HG03103 (cell line): ENCODE results near the gene ATXN1.

Source experiments
- ATAC-seq: cut with Tn5 transposase; IDR thresholded peaks from one replicate; pipeline ENCODE4 v1.9.1; 2021; ENCODE audit warnings: low read depth; ENCODE audit not compliant: unreplicated experiment

Gene ATXN1

DNA sequence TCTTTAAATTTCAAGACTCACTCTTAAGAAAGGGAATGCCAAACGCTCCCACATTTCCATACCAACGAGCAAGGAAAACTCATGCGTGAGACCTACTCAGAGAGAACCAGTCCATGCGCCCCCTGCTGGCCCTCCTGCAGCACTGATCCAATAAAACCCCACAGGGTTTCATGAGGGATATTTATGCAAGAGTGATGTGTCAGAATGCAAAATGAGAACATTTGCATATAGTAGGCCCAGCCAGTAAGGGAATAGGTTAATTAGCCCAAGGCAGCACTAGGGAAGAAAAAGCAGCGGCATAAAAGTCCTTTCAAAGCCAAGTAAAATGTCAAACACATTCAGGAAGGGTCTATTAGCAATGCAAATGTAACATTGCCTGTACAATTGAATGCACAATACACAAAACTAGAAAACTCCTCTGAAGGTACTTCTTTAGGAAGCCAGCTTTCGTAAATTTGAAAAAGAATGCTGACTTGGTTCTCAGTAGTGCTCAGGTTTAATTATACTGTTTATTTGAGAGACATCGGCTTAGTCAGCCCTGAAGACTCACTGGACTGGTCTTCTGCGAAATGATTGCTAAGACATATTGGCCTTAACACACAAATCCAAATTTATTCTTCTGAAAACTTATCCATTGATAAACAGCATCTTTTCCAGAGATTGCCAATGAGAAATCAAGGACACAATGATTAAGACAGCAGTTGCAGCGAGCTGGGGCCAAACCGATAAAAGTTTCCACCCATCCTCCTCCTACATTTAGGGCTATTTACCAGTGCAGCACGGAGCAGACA, 429.7 kb downstream of the ATXN1 start:
- ATAC-seq = peak; percentile 32

- no peak for ATAC-seq
Observed at GRCh38 chr6:16329233-16329632, 432.0 kb downstream of the ATXN1 start.

DNA sequence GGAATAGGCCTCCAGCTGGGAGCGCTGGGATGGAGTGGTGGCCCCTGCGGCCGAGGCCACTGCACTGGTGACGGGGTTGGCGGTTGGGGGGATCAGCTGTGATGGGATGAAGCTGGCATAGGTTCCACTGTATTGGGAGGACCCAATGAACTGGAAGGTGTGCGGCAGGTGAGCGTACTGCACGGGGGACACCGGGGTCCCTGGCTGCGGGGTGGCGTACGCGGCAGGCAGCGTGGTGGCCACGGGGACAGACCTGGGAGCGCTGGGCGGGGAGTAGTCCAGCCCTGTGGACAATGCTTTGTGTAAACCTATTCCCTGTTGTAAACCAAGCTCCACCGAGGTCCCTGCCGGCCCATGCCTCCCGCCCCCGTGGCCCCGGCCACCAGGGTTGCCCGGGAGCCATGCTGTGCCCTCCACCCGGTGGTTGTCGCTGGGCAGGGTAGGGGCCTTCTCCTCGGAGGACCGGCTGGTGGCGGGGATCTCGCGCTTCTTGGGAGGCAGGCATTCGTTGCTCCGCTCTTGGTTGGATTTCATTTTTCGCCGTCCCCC, 433.4 kb downstream of the ATXN1 start:
- no peak for ATAC-seq

GRCh38 chr6:16326971-16327776, 434.1 kb downstream of the ATXN1 start:
- no peak for ATAC-seq

DNA sequence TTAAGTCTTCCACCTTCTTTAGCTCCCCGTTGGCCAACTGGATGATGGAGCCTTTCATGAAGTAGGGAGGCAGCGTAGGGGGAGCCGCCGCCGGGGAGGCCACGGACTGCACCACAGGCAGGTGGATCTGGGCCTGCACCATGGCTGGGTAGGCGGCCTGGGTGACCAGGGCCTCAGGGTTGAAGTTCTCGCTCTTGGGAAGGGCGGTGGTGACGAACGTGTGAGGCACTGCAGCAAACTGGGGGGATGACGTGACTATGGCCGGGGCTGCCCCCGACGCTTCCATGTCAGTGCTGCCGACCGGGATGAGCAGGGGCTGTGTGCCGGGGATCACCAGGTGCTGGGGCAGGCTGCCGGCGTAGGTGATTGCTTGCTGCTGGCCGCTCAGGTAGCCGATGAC, 434.7 kb downstream of the ATXN1 start:
- no peak for ATAC-seq

DNA sequence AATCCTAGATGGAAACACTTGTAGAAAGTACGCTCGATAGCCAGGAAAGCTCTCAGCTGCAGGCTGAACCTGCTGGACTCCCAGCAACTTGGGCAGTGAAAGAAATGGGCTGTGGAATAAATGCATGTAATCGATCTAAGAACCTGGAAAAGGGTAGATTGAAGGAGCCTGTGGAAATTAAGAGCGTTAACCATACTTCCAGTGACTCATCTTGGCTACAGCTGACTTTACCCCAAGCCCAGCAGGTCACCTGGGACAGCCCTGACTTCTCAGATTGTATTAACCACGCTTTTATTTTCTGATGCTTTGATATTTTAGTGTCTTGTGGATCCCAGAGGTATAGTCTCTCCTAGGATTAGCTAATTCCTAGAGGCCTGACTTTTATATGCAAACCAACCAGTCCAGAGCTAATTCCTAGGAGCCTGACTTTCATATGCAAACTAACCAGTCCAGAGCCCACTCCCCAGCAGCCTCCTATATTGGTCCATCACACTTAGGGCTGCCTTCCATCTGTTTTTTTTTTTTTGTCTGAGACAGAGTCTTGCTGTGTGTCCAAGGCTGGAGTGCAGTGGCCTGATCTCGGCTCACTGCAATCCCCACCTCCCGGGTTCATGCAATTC, 436.5 kb downstream of the ATXN1 start:
- ATAC-seq = no peak

DNA sequence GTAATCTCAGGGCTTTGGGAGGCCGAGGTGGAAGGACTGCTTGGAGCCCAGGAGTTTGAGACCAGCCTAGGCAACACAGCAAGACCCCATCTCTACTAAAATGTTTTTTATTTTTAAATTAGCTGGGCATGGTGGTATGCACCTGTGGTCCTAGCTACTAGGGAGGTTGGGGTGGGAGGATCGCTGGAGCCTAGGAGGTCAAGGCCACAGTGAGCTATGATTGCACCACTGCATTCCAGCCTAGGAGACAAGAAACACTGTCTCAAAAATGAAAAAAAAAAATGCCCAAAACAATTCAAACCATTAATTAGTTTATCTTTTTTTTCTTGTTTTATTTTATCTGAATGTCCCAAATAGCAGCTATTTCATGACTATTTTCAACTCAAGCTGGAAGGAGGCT, 437.1 kb downstream of the ATXN1 start:
- no peak for ATAC-seq

GRCh38 chr6:16322666-16323312, 438.5 kb downstream of the ATXN1 start:
- peak; percentile 77 for ATAC-seq

GRCh38 chr6:16321826-16322225, 439.4 kb downstream of the ATXN1 start:
- ATAC-seq = no peak

DNA sequence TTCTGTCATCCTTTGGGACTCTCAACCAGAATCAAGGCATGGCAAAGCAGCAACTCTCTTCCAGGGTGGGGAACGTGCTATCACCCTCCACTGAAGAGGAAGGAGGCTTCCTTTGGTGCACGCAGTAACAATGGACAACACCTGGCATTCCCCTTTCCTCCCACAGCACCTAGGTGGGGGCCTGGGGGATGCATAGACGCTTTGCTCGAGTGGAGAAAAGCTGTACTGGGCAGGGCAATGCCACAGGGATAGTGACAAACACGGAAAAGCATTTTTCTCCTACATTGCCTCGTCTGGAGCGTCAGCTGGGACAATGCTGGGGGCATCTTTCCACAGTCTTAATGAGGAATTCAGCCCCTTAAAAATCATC, 439.9 kb downstream of the ATXN1 start:
- ATAC-seq = no peak

DNA sequence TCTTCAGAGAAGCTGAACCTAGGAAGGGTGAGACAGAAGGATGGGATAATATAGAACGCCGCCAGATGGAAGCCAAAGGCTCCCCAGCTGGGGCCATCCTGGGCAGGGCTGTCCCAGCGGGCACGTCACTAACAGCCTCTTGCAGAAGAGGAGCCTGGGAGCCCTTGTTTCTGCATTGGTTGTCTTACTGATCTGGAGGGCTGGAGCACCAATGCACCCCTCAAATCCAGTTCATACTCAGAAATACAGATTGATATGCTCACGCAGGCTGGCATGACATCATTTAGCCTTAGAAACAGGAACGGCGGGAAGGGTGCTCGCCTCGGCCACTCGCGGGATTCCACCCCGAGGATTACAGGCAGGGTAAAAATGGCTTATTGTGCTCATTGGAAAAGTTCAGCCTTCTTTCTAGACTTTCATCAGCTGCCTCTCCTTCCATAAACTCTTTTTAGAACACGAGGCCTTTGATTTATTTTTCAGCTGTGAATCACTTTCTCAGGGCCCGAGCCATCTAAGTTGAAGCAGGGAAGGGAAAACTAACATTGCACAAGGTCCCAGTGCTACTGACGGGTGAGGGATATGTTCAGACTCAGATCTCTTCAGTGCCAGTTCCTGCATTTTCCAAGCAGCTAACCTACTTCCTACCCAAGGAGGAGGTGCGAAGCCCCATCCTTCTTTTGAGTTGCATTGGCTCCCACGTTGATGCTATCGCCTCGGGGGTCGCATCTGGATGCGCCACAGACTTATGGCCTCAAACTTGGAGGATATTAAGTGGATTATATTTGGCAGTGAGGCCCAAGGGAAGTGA, 440.5 kb downstream of the ATXN1 start:
- ATAC-seq = no peak

GRCh38 chr6:16319813-16320532, 441.3 kb downstream of the ATXN1 start:
- peak; percentile 42 for ATAC-seq

GRCh38 chr6:16318953-16319720, 442.1 kb downstream of the ATXN1 start:
- no peak for ATAC-seq

- ATAC-seq = no peak
Observed at GRCh38 chr6:16318538-16318937, 442.7 kb downstream of the ATXN1 start.

- no peak for ATAC-seq
Observed at GRCh38 chr6:16316741-16317251, 444.5 kb downstream of the ATXN1 start.

DNA sequence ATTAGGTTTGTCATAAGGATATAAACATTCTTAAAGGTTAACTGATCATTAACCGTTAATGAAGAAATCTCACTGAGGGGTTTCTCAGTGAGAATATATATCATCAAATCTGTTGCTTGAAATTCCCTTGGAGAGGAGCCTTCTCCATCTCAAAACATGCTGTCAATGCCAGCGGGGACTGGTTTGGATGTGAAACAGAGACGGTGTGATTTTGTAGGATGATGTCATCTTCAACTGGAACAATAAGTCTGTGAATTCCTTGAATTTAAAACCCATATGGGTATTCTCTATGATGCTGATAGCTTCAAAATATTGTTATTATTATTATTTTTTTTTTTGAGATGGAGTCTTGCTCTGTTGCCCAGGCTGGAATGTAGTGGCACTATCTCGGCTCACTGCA, 447.0 kb downstream of the ATXN1 start:
- ATAC-seq = no peak

DNA sequence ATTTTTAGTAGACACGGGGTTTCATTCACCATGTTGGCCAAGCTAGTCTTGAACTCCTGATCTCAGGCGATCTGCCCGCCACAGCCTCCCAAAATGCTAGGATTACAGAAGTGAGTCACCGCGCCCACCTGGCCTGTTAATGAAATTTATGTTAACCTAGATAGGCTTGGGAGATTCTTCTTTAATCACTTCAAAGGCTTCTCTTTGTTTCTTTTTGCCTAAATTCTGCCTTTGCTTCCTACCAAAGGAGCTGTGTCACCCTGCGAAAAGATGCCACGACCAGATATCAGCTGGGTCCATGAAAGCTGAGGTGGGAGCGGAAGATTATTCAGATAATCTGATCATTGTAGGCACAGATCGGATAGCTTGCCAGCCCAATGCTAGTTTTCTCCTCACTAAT, 447.5 kb downstream of the ATXN1 start:
- ATAC-seq = no peak

DNA sequence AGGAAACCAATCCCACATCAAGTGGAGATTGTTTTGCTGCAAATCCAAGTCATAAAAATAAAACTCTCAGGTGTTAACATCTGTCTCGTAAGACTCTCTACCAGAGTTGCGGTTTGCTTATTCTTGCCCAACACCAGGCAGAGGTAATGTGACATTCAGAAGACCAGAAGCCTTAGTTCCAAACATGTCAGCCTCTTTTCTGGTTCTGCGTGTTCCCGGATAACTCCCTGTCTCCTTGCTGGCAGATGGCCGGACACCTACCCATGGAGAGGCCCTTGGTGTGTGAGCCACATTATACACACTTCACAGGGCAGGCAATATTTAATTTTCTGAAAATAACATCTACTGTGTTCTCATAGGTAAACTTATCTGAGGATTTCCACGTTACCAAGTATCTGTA, 449.5 kb downstream of the ATXN1 start:
- no peak for ATAC-seq
